Activated CD4-positive, alpha-beta T cell treated with anti-CD3 and anti-CD28 coated beads, Interleukin-2, amount 10 ng/mL, durations not matched to agents 24 days and 14 days (primary cell): Measurements from ENCODE around the gene SYNE1. TPM values are rescaled to one million over a fixed set of nuclear protein-coding genes. Genes with fewer than 3 reads are reported as not detected.

Experiments used
- DNase-seq: peaks from one replicate; pipeline ENCODE4 v3.0.0; 2022
- H3K27ac Mint-ChIP-seq: one replicate; pipeline ENCODE4 v1.8.0; 2022; ENCODE audit warnings: mild to moderate bottlenecking, mixed read lengths
- H3K27me3 Mint-ChIP-seq: one replicate; pipeline ENCODE4 v1.8.0; 2022; ENCODE audit warnings: mixed read lengths
- H3K36me3 Mint-ChIP-seq: one replicate; pipeline ENCODE4 v1.8.0; 2022; ENCODE audit warnings: low read depth, mild to moderate bottlenecking, mixed read lengths
- H3K4me1 Mint-ChIP-seq: one replicate; pipeline ENCODE4 v1.8.0; 2021; ENCODE audit warnings: mixed read lengths
- H3K4me3 Mint-ChIP-seq: one replicate; pipeline ENCODE4 v1.8.0; 2022; ENCODE audit warnings: mild to moderate bottlenecking, moderate library complexity, mixed read lengths
- H3K9me3 Mint-ChIP-seq: one replicate; pipeline ENCODE4 v1.8.0; 2021; ENCODE audit warnings: mixed read lengths
- intact Hi-C: fragments of 100-400 bp; cut with micrococcal nuclease; formaldehyde crosslinking; loops from one replicate; pipeline ENCODE4 v1.15.1; 2023
- total RNA-seq: library from RNA; stranded (reverse); gene quantifications from 2 replicates; pipeline ENCODE4 v1.2.3, GENCODE V29; 2022

Gene SYNE1
- total RNA-seq, 1 donor from 2014 or later: 14.9 TPM

GRCh38 chr6:152123076-152123475, 514.1 kb downstream of the SYNE1 start:
- no peaks in the 10 kb centered on the region for H3K27me3 Mint-ChIP-seq
- no peaks in the 10 kb centered on the region for H3K9me3 Mint-ChIP-seq
- peaks cover under 1% of the 10 kb centered on the region for H3K4me1 Mint-ChIP-seq
- H3K27ac Mint-ChIP-seq: no peak overlapping the region
- intact Hi-C loops: no loop called here
- peaks cover 37% of the 10 kb centered on the region for H3K36me3 Mint-ChIP-seq
- no peak for DNase-seq
- no peak overlapping the region for H3K4me3 Mint-ChIP-seq

- intact Hi-C loops: no loop called here
- Mint-ChIP-seq H3K27ac (no peak overlapping the region), H3K4me3 (no peak overlapping the region), H3K9me3 (no peaks in the 10 kb centered on the region), H3K4me1 (peaks cover 6% of the 10 kb centered on the region), H3K36me3 (peaks cover 36% of the 10 kb centered on the region), H3K27me3 (no peaks in the 10 kb centered on the region)
- DNase-seq: no peak
Measured at GRCh38 chr6:152122434-152122833, 514.7 kb downstream of the SYNE1 start.

GRCh38 chr6:152121910-152122309, 515.3 kb downstream of the SYNE1 start:
- Mint-ChIP-seq H3K27ac (no peak overlapping the region), H3K9me3 (no peaks in the 10 kb centered on the region), H3K4me3 (no peak overlapping the region), H3K36me3 (peaks cover 36% of the 10 kb centered on the region), H3K27me3 (no peaks in the 10 kb centered on the region), H3K4me1 (peaks cover 6% of the 10 kb centered on the region)
- no peak for DNase-seq
- intact Hi-C loops: no loop called here

- Mint-ChIP-seq H3K36me3 (peaks cover 36% of the 10 kb centered on the region), H3K27ac (no peak overlapping the region), H3K4me1 (peaks cover 6% of the 10 kb centered on the region), H3K9me3 (no peaks in the 10 kb centered on the region), H3K27me3 (no peaks in the 10 kb centered on the region), H3K4me3 (no peak overlapping the region)
- no peak for DNase-seq
- intact Hi-C loops: no loop called here
Measured at GRCh38 chr6:152119831-152120230, 517.3 kb downstream of the SYNE1 start.

- no peak overlapping the region for H3K27ac Mint-ChIP-seq
- H3K9me3 Mint-ChIP-seq: no peaks in the 10 kb centered on the region
- DNase-seq: no peak
- peaks cover 33% of the 10 kb centered on the region for H3K36me3 Mint-ChIP-seq
- intact Hi-C loops: no loop called here
- H3K4me3 Mint-ChIP-seq: no peak overlapping the region
- no peaks in the 10 kb centered on the region for H3K27me3 Mint-ChIP-seq
- H3K4me1 Mint-ChIP-seq: peaks cover 6% of the 10 kb centered on the region
Measured at GRCh38 chr6:152118678-152119077, 518.5 kb downstream of the SYNE1 start.

- H3K27ac Mint-ChIP-seq: no peak overlapping the region
- intact Hi-C loops: no loop called here
- no peaks in the 10 kb centered on the region for H3K27me3 Mint-ChIP-seq
- H3K4me3 Mint-ChIP-seq: no peak overlapping the region
- H3K9me3 Mint-ChIP-seq: no peaks in the 10 kb centered on the region
- peaks cover 6% of the 10 kb centered on the region for H3K4me1 Mint-ChIP-seq
- DNase-seq: no peak
- peaks cover 32% of the 10 kb centered on the region for H3K36me3 Mint-ChIP-seq
Measured at GRCh38 chr6:152118224-152118623, 518.9 kb downstream of the SYNE1 start.

GRCh38 chr6:152117156-152118133, 519.7 kb downstream of the SYNE1 start:
- Mint-ChIP-seq H3K27ac (no peak overlapping the region), H3K9me3 (no peaks in the 10 kb centered on the region), H3K4me3 (no peak overlapping the region), H3K4me1 (peaks cover 6% of the 10 kb centered on the region), H3K27me3 (no peaks in the 10 kb centered on the region), H3K36me3 (peaks cover 32% of the 10 kb centered on the region)
- intact Hi-C loops: no loop called here
- no peak for DNase-seq

- Mint-ChIP-seq H3K9me3 (no peaks in the 10 kb centered on the region), H3K36me3 (no peaks in the 10 kb centered on the region), H3K27me3 (peaks cover 3% of the 10 kb centered on the region), H3K4me3 (no peak overlapping the region), H3K4me1 (peaks cover 2% of the 10 kb centered on the region), H3K27ac (no peak overlapping the region)
- DNase-seq: no peak
- intact Hi-C loops: no loop called here
Measured at GRCh38 chr6:152112491-152113261, 524.5 kb downstream of the SYNE1 start.

GRCh38 chr6:152110886-152111820, 526.0 kb downstream of the SYNE1 start:
- peaks cover 3% of the 10 kb centered on the region for H3K27me3 Mint-ChIP-seq
- no peaks in the 10 kb centered on the region for H3K9me3 Mint-ChIP-seq
- H3K4me1 Mint-ChIP-seq: no peaks in the 10 kb centered on the region
- intact Hi-C loops: no loop called here
- no peak for DNase-seq
- H3K36me3 Mint-ChIP-seq: no peaks in the 10 kb centered on the region
- H3K27ac Mint-ChIP-seq: no peak overlapping the region
- H3K4me3 Mint-ChIP-seq: no peak overlapping the region

GRCh38 chr6:152107973-152108372, 529.2 kb downstream of the SYNE1 start:
- DNase-seq: no peak
- Mint-ChIP-seq H3K4me1 (no peaks in the 10 kb centered on the region), H3K9me3 (no peaks in the 10 kb centered on the region), H3K27ac (no peak overlapping the region), H3K27me3 (peaks cover 3% of the 10 kb centered on the region), H3K36me3 (no peaks in the 10 kb centered on the region), H3K4me3 (no peak overlapping the region)
- intact Hi-C loops: no loop called here

GRCh38 chr6:152100183-152100618, 537.0 kb downstream of the SYNE1 start:
- intact Hi-C loops: no loop called here
- Mint-ChIP-seq H3K4me1 (peaks cover 3% of the 10 kb centered on the region), H3K27me3 (peaks cover 3% of the 10 kb centered on the region), H3K9me3 (no peaks in the 10 kb centered on the region), H3K27ac (no peak overlapping the region), H3K4me3 (no peak overlapping the region), H3K36me3 (no peaks in the 10 kb centered on the region)
- no peak for DNase-seq

GRCh38 chr6:152099446-152100182, 537.5 kb downstream of the SYNE1 start:
- Mint-ChIP-seq H3K9me3 (no peaks in the 10 kb centered on the region), H3K4me1 (peaks cover 3% of the 10 kb centered on the region), H3K36me3 (no peaks in the 10 kb centered on the region), H3K4me3 (no peak overlapping the region), H3K27ac (no peak overlapping the region), H3K27me3 (peaks cover 3% of the 10 kb centered on the region)
- no peak for DNase-seq
- intact Hi-C loops: no loop called here

- peaks cover 3% of the 10 kb centered on the region for H3K27me3 Mint-ChIP-seq
Measured at GRCh38 chr6:152098683-152099082, 538.5 kb downstream of the SYNE1 start.

More at GRCh38 chr6:152098683-152099082, 538.5 kb downstream of the SYNE1 start:
- Mint-ChIP-seq H3K27ac (no peak overlapping the region), H3K4me1 (peaks cover 3% of the 10 kb centered on the region), H3K36me3 (no peaks in the 10 kb centered on the region), H3K4me3 (no peak overlapping the region), H3K9me3 (no peaks in the 10 kb centered on the region)
- intact Hi-C loops: no loop called here
- no peak for DNase-seq
